Left forelimb (tissue), 1 donor: Measurements from ENCODE around the gene NSUN4.
"Not testable (repeated sequence)": the region's sequence is repeated elsewhere in the genome, so short reads cannot be mapped to it uniquely, and the experiment has no call there.

ENCODE experiments used
- DNase-seq: peaks from one replicate; pipeline ENCODE4 v3.0.0-alpha.2; 2018; ENCODE audit warnings: low spot score

The NSUN4 gene

GRCh38 chr1:46328182-46328581 lies 12.4 kb upstream of the NSUN4 start:
- not testable (repeated sequence) for DNase-seq

- not testable (repeated sequence) for DNase-seq
These were observed 10.8 kb upstream of the NSUN4 start for GRCh38 chr1:46329807-46330206.

GRCh38 chr1:46330381-46330780 lies 10.2 kb upstream of the NSUN4 start:
- DNase-seq: not testable (repeated sequence)

GRCh38 chr1:46331786-46332540 lies 8.6 kb upstream of the NSUN4 start:
- not testable (repeated sequence) for DNase-seq

- no peak for DNase-seq
These were observed 7.1 kb upstream of the NSUN4 start for GRCh38 chr1:46333300-46334029.

GRCh38 chr1:46334030-46334384 lies 6.6 kb upstream of the NSUN4 start:
- DNase-seq: no peak

GRCh38 chr1:46335081-46335480 lies 5.5 kb upstream of the NSUN4 start:
- no peak for DNase-seq

GRCh38 chr1:46337409-46337808 lies 3.2 kb upstream of the NSUN4 start:
- not testable (repeated sequence) for DNase-seq

GRCh38 chr1:46341222-46342083 lies 846 bp downstream of the NSUN4 start:
- no peak for DNase-seq

- no peak for DNase-seq
These were observed 1.6 kb downstream of the NSUN4 start for GRCh38 chr1:46342084-46342656.

- no peak for DNase-seq
These were observed 2.2 kb downstream of the NSUN4 start for GRCh38 chr1:46342677-46343350.

- DNase-seq: no peak
These were observed 2.7 kb downstream of the NSUN4 start for GRCh38 chr1:46343351-46343695.

GRCh38 chr1:46343705-46344104 lies 3.1 kb downstream of the NSUN4 start:
- no peak for DNase-seq

- DNase-seq: no peak
These were observed 3.9 kb downstream of the NSUN4 start for GRCh38 chr1:46344481-46344880.

- no peak for DNase-seq
These were observed 4.7 kb downstream of the NSUN4 start for GRCh38 chr1:46345281-46345680.

- DNase-seq: no peak
These were observed 11.8 kb downstream of the NSUN4 start for GRCh38 chr1:46352363-46352762.

- not testable (repeated sequence) for DNase-seq
These were observed 15.3 kb downstream of the NSUN4 start for GRCh38 chr1:46355920-46356319.

- DNase-seq: no peak
These were observed 21.6 kb downstream of the NSUN4 start for GRCh38 chr1:46362158-46362557.

GRCh38 chr1:46363121-46363520 lies 22.5 kb downstream of the NSUN4 start:
- DNase-seq: no peak

- DNase-seq: no peak
These were observed 24.0 kb downstream of the NSUN4 start for GRCh38 chr1:46364612-46365011.

GRCh38 chr1:46365796-46366195 lies 25.2 kb downstream of the NSUN4 start:
- DNase-seq: not testable (repeated sequence)

GRCh38 chr1:46367072-46367471 lies 26.5 kb downstream of the NSUN4 start:
- DNase-seq: no peak
